ENCODE results near the gene MRPS35. TPM values are rescaled to one million over a fixed set of nuclear protein-coding genes. Genes with fewer than 3 reads are reported as not detected.
"Not testable (repeated sequence)": the region's sequence is repeated elsewhere in the genome, so short reads cannot be mapped to it uniquely, and the experiment has no call there.

Gene MRPS35
- total RNA-seq, 1 donor from 2014 or later, result 65.8 TPM

DNA sequence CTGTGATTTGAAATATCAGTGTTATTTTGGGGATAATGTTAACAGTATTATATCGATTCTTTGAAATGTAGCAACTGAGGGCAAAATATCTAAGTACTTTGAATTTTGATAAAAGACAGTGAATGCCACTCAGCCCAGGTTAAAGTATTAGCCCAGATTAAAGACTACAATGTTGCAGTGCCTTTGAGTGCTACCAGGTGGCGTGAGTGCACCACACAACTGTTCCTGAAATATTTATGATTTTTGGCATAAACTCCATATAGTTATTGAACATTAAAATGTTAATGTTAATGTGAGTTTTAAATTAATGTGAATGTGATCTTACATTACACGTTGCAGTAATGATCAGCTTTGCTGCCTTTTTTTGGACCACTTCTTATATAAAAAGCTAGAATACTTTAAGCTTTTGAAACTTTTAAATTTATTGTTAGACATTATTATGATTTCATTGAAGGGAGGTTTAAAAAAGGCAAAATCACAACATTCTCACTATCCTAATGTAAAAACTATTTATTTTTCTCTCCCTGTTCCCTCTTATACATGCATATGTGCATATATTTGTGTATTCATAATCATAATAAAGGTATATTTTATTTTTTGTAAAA, 22.5 kb downstream of the MRPS35 start:
- no peaks in the 10 kb centered on the region for H3K36me3 ChIP-seq (ENCODE audit: control insufficient read depth, insufficient read depth, low read length)
- TF ChIP-seq, protein P1, sequence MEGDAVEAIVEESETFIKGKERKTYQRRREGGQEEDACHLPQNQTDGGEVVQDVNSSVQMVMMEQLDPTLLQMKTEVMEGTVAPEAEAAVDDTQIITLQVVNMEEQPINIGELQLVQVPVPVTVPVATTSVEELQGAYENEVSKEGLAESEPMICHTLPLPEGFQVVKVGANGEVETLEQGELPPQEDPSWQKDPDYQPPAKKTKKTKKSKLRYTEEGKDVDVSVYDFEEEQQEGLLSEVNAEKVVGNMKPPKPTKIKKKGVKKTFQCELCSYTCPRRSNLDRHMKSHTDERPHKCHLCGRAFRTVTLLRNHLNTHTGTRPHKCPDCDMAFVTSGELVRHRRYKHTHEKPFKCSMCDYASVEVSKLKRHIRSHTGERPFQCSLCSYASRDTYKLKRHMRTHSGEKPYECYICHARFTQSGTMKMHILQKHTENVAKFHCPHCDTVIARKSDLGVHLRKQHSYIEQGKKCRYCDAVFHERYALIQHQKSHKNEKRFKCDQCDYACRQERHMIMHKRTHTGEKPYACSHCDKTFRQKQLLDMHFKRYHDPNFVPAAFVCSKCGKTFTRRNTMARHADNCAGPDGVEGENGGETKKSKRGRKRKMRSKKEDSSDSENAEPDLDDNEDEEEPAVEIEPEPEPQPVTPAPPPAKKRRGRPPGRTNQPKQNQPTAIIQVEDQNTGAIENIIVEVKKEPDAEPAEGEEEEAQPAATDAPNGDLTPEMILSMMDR (IDR thresholded peaks at IDR 0.05; ENCODE audit: insufficient read depth, low read length, poor library complexity, severe bottlenecking), result peak; percentile 82
- no peak for DNase-seq (ENCODE audit: low read depth)

DNA sequence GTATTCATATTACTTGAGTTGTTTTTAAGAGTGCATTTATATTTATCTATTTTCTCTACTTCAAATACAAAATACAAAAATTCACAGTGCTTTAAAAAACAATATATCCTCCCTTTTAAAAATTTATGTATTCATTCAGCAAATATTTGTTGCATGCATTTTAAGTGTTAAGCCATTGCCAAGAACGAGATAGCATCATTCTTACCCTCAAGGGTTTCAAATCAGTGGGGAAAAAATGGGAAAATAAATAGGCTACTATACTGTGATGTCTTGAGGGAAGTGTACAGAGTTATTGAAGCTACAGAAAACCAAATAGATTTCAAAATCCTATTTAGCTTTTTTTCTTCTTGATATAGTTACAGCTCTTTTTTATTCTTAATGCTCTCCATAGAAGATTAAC, 23.2 kb downstream of the MRPS35 start:
- TF ChIP-seq, protein P1 (IDR thresholded peaks at IDR 0.05; ENCODE audit: insufficient read depth, low read length, poor library complexity, severe bottlenecking), result no peak
- Histone ChIP-seq H3K4me3 (ENCODE audit: low read depth, low read length) (no peak overlapping the region), H3K36me3 (ENCODE audit: control insufficient read depth, insufficient read depth, low read length) (no peaks in the 10 kb centered on the region), H3K27me3 (ENCODE audit: control insufficient read depth, insufficient read depth, low read length) (no peaks in the 10 kb centered on the region)
- DNase-seq (ENCODE audit: low read depth), result no peak

More for the DNA sequence above, 22.5 kb downstream of the MRPS35 start:
- Histone ChIP-seq H3K4me3 (ENCODE audit: low read depth, low read length) (no peak overlapping the region), H3K27me3 (ENCODE audit: control insufficient read depth, insufficient read depth, low read length) (no peaks in the 10 kb centered on the region)

GRCh38 chr12:27734321-27734720, 23.7 kb downstream of the MRPS35 start:
- H3K36me3 ChIP-seq (ENCODE audit: control insufficient read depth, insufficient read depth, low read length), result not testable (repeated sequence)

GRCh38 chr12:27743601-27744000, 33.0 kb downstream of the MRPS35 start:
- TF ChIP-seq, protein P1 (IDR thresholded peaks at IDR 0.05; ENCODE audit: insufficient read depth, low read length, poor library complexity, severe bottlenecking), result no peak

More at GRCh38 chr12:27734321-27734720, 23.7 kb downstream of the MRPS35 start:
- H3K27me3 ChIP-seq (ENCODE audit: control insufficient read depth, insufficient read depth, low read length); DNase-seq (ENCODE audit: low read depth); H3K4me3 ChIP-seq (ENCODE audit: low read depth, low read length): not testable (repeated sequence)

DNA sequence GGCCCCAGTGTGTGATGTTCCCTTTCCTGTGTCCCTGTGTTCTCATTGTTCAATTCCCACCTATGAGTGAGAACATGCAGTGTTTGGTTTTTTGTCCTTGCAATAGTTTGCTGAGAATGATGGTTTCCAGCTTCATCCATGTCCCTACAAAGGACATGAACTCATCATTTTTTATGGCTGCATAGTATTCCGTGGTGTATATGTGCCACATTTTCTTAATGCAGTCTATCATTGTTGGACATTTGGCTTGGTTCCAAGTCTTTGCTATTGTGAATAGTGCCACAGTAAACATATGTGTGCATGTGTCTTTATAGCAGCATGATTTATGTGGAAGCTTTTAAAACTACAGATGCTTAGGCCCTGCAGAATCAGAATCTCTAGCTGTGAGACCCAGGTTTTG, 35.1 kb downstream of the MRPS35 start:
- H3K27me3 ChIP-seq (ENCODE audit: control insufficient read depth, insufficient read depth, low read length); H3K4me3 ChIP-seq (ENCODE audit: low read depth, low read length); DNase-seq (ENCODE audit: low read depth); H3K36me3 ChIP-seq (ENCODE audit: control insufficient read depth, insufficient read depth, low read length): not testable (repeated sequence)

More at GRCh38 chr12:27743601-27744000, 33.0 kb downstream of the MRPS35 start:
- Histone ChIP-seq H3K27me3 (ENCODE audit: control insufficient read depth, insufficient read depth, low read length) (no peaks in the 10 kb centered on the region), H3K36me3 (ENCODE audit: control insufficient read depth, insufficient read depth, low read length) (no peaks in the 10 kb centered on the region), H3K4me3 (ENCODE audit: low read depth, low read length) (no peak overlapping the region)
- DNase-seq (ENCODE audit: low read depth), result no peak

DNA sequence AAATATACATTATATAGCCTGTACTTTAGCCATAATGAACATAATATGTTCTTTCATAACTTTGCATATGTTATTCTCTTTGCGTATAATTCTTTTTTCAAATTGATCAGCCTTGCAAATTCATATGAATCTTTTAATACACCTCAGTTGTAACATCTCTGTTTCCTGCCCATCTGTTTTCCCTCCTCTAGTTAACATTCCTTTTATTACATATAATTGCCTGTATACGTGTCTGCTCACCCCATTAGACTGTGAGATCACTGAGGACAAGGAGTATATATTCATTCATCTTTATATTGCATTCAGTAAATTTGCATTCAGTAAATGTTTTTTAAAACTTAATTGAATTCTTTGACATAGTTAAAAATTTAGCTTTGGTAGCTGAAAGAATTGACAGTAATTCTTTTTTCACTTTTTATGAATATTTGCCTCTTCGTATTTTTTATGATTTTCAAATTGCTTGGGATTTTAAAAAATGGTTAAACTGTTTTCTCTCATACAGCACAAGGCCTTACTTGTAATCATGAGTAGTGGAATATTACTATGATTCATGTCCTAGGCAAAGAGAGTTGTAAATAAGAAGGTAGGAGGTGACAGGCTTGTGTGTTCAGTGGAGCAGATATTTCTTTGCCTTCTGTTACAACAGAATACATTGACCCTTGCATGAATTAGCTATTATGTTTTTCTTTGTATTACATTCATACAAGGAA, 36.6 kb downstream of the MRPS35 start:
- Histone ChIP-seq H3K36me3 (ENCODE audit: control insufficient read depth, insufficient read depth, low read length) (no peaks in the 10 kb centered on the region), H3K27me3 (ENCODE audit: control insufficient read depth, insufficient read depth, low read length) (no peaks in the 10 kb centered on the region), H3K4me3 (ENCODE audit: low read depth, low read length) (no peak overlapping the region)
- TF ChIP-seq, protein P1 (IDR thresholded peaks at IDR 0.05; ENCODE audit: insufficient read depth, low read length, poor library complexity, severe bottlenecking), result no peak
- no peak for DNase-seq (ENCODE audit: low read depth)
